GM12874 (cell line): ENCODE results near the gene ICAM1.

Experiments used
- TF ChIP-seq, protein P1 (sequence below): IDR thresholded peaks from 2 replicates; pipeline ENCODE4 v1.5.1; 2011; ENCODE audit warnings: low read depth, mild to moderate bottlenecking, control low read depth, low read length, moderate library complexity; ENCODE audit not compliant: insufficient read depth

ICAM1 gene

DNA sequence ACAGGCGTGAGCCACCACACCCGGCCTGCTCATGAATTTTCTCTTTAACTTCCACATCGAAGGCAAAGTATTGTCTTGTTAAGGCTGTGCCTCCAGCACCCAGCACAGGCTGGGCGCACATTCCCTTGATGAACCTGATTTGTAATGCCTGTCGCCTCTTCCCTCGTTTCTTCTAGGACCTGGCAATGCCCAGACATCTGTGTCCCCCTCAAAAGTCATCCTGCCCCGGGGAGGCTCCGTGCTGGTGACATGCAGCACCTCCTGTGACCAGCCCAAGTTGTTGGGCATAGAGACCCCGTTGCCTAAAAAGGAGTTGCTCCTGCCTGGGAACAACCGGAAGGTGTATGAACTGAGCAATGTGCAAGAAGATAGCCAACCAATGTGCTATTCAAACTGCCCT, 3.7 kb downstream of the ICAM1 start:
- TF ChIP-seq, protein P1, sequence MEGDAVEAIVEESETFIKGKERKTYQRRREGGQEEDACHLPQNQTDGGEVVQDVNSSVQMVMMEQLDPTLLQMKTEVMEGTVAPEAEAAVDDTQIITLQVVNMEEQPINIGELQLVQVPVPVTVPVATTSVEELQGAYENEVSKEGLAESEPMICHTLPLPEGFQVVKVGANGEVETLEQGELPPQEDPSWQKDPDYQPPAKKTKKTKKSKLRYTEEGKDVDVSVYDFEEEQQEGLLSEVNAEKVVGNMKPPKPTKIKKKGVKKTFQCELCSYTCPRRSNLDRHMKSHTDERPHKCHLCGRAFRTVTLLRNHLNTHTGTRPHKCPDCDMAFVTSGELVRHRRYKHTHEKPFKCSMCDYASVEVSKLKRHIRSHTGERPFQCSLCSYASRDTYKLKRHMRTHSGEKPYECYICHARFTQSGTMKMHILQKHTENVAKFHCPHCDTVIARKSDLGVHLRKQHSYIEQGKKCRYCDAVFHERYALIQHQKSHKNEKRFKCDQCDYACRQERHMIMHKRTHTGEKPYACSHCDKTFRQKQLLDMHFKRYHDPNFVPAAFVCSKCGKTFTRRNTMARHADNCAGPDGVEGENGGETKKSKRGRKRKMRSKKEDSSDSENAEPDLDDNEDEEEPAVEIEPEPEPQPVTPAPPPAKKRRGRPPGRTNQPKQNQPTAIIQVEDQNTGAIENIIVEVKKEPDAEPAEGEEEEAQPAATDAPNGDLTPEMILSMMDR, result no peak

DNA sequence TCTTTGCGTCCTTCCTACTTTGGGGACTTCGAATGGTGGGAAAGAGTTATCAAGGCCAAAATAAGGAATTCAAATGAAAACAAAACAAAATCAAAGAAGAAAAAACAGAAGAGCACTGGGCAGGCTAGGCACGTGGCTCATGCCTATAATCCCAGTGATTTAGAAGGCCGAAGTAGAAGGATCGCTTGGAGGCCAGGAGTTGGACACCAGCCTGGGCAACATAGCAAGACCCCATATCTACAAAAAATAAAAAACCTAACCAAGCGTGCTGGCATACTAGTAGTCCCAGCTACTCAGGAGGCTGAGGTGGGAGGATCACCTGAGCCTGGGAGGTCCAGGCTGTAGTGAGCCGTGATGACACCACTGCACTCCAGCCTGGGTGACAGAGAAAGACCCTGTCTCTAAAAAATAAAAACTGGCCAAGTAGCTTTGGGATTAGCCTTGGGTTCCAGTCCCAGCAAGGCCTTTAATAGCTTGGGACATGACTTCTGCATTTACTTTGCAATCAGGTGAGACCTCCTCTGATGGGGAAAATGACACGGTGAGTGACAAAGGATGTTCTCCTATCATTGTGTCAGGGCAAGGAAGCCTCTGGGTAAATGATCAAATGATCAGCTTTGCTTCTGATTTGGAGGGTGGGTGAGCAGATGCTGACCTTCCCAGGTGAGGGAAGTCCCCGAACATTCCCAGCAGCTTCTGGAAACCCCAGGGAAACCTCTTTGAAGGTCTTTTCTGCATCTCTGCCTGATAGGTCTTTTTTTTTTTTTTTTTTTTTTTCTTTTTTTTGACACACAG, 7.1 kb downstream of the ICAM1 start:
- TF ChIP-seq, protein P1, result no peak

DNA sequence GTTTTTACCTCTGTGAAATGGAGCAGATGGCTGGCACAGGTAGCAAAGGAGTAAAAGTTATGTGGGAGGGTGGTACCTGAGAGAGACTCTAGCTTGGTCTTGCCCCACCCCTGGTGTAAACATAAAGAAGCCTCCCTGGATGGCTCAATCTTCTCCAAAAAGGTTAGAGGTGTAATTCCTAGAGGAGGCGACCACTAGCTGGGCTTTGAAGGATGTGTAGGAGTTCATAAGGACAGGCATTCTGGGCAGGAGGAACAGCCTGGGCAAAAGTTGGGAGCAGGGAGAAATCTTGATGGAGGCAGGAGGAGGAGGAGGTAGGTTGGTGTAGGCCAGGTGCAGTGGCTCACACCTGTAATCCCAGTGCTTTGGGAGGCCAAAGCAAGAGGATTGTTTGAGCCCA, 8.0 kb downstream of the ICAM1 start:
- TF ChIP-seq, protein P1, result no peak

DNA sequence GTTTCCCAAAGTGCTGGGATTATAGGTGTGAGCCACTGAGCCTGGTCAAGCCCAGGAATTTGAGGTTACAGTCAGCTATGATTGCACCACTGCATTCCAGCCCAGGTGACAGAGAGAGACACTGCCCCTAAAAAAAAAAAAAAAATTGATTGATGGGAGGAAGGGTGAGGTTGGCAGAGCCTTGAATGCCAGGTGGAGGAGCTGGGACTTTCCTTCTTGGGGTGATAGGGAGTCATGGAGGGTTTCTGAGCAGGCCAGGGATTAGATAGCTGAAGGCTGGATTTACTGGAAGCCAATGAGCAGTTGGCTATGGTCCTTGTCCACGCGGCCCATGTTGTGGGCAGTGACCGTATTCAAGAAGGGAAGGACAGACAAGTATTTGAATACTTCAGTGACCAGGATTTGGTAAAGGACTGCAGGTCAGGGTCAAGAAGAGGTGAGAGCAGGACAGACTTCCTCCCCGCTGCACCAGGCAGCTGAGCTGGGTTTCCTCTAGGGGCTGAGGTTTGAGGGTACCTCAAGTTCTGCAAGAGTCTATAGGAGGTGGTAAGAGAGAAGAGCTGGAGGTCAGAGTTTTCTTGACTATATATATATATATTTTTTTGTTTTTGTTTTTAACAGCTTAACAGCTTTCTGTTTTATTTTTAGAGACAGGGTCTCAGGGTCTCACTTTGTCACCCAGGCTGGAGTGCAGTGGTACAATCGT, 9.0 kb downstream of the ICAM1 start:
- TF ChIP-seq, protein P1, result no peak

DNA sequence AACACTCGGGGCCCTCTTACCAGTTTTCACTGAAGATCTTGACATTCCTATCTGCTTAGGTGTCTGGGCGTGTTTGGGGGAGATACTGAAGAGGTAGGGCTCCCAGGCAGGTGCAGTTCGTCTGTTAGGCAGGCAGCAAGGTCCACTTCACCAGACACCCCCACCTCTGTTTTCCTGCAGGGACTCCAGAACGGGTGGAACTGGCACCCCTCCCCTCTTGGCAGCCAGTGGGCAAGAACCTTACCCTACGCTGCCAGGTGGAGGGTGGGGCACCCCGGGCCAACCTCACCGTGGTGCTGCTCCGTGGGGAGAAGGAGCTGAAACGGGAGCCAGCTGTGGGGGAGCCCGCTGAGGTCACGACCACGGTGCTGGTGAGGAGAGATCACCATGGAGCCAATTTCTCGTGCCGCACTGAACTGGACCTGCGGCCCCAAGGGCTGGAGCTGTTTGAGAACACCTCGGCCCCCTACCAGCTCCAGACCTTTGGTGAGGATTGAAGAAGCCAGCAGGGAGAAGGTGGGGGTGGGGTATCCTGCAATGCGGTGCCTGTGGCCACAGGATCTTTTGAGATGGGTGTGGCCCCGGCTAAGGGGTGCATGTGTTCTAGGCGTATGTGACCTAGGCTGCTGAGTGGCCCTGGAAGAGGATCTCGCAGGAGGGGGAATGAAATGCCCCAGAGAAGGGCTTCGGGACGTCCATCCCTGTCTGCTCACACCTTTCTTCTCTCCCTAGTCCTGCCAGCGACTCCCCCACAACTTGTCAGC, 12.6 kb downstream of the ICAM1 start:
- TF ChIP-seq, protein P1, result no peak

DNA sequence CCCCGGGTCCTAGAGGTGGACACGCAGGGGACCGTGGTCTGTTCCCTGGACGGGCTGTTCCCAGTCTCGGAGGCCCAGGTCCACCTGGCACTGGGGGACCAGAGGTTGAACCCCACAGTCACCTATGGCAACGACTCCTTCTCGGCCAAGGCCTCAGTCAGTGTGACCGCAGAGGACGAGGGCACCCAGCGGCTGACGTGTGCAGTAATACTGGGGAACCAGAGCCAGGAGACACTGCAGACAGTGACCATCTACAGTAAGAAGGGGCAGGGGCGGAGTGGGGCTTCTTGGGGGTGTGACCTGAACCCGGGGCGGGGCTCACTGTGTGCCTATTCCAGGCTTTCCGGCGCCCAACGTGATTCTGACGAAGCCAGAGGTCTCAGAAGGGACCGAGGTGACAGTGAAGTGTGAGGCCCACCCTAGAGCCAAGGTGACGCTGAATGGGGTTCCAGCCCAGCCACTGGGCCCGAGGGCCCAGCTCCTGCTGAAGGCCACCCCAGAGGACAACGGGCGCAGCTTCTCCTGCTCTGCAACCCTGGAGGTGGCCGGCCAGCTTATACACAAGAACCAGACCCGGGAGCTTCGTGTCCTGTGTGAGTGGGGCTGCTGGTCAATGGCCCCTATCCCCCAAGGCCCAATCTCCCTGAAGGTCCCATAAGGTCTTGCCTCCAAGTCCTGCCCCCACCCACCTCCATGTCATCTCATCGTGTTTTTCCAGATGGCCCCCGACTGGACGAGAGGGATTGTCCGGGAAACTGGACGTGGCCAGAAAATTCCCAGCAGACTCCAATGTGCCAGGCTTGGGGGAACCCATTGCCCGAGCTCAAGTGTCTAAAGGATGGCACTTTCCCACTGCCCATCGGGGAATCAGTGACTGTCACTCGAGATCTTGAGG, 13.4 kb downstream of the ICAM1 start:
- TF ChIP-seq, protein P1, result no peak

DNA sequence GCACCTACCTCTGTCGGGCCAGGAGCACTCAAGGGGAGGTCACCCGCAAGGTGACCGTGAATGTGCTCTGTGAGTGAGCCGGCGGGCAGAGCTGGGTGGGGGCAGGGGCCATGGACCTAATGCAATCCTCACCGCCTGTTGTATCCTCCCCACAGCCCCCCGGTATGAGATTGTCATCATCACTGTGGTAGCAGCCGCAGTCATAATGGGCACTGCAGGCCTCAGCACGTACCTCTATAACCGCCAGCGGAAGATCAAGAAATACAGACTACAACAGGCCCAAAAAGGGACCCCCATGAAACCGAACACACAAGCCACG, 14.0 kb downstream of the ICAM1 start:
- TF ChIP-seq, protein P1, result no peak
